ENCODE measurements around the gene DTNA. TPM values are rescaled to one million over a fixed set of nuclear protein-coding genes. Genes with fewer than 3 reads are reported as not detected.
"Not testable (repeated sequence)": the region's sequence is repeated elsewhere in the genome, so short reads cannot be mapped to it uniquely, and the experiment has no call there.

DTNA gene
- total RNA-seq, 2 donors from 2014 or later = not detected

DNA sequence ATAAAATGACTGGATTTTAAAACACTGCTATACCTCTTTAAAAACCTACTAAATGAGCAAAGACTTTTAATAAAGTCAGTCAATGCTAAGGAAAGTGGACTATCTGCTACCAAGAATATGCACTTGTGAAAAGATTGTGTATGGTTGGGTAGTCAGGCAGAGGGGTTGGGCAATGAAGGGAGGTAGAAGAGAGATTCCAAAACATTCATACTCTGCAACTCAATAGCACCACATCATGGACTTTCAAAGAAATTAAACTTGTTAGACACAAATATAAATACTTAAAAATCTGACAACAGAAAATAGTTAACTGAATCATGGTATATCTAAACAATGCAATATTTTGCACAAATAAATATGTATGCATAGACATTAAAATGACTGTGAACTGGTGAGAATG, 191.2 kb downstream of the DTNA start:
- no peak overlapping the region for H3K4me3 Mint-ChIP-seq
- no peak overlapping the region for H3K27ac Mint-ChIP-seq
- no peak for ATAC-seq
- DNase-seq (ENCODE audit: low spot score) = no peak
- no peaks in the 10 kb centered on the region for H3K36me3 Mint-ChIP-seq
- H3K4me1 Mint-ChIP-seq (ENCODE audit: low read depth in 2 of 2) = no peaks in the 10 kb centered on the region
- no peaks in the 10 kb centered on the region for H3K9me3 Mint-ChIP-seq
- peaks cover 0 to 2% of the 10 kb centered on the region in 2 donors for H3K27me3 Mint-ChIP-seq

DNA sequence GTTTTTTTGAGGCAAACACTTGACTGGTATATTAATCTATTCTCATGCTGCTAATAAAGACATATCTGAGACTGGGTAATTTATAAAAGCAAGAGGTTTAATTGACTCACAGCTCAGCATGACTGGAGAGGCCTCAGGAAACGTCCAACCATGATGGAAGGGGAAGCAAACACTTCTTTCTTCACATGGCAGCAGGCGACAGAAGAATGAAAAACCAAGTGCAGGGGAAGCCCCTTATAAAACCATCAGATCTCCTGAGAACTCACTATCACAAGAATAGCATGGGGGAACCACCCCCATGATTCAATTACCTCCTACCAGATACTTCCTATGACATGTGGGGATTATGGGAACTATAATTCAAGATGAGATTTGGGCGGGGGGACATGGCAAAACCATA, 194.9 kb downstream of the DTNA start:
- no peak for DNase-seq (ENCODE audit: low spot score)
- H3K4me3 Mint-ChIP-seq = no peak overlapping the region
- H3K4me1 Mint-ChIP-seq (ENCODE audit: low read depth in 2 of 2) = no peaks in the 10 kb centered on the region
- H3K9me3 Mint-ChIP-seq = peaks cover 9% of the 10 kb centered on the region
- peaks cover 0 to 4% of the 10 kb centered on the region in 2 donors for H3K27me3 Mint-ChIP-seq
- peaks cover 6% of the 10 kb centered on the region for H3K36me3 Mint-ChIP-seq
- H3K27ac Mint-ChIP-seq = no peak overlapping the region
- ATAC-seq = no peak

DNA sequence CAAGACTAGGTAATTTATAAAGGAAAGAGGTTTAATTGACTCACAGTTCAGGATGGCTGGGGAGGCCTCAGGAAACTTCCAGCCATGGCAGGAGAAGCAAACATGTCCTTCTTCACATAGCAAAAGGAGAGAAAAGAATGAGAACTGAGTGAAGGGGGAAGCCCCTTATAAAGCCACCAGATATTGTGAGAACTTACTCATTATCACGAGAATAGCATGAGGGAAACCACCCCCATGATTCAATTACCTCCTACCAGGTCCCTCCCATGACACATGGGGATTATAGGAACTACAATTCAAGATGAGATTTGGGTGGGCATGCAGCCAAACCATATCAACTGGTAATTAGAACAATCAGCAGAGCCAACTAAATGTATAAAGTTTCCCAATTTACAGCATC, 196.9 kb downstream of the DTNA start:
- DNase-seq (ENCODE audit: low spot score); ATAC-seq; H3K36me3 Mint-ChIP-seq; H3K9me3 Mint-ChIP-seq; H3K4me3 Mint-ChIP-seq; H3K27me3 Mint-ChIP-seq; H3K27ac Mint-ChIP-seq; H3K4me1 Mint-ChIP-seq (ENCODE audit: low read depth in 2 of 2): not testable (repeated sequence)

DNA sequence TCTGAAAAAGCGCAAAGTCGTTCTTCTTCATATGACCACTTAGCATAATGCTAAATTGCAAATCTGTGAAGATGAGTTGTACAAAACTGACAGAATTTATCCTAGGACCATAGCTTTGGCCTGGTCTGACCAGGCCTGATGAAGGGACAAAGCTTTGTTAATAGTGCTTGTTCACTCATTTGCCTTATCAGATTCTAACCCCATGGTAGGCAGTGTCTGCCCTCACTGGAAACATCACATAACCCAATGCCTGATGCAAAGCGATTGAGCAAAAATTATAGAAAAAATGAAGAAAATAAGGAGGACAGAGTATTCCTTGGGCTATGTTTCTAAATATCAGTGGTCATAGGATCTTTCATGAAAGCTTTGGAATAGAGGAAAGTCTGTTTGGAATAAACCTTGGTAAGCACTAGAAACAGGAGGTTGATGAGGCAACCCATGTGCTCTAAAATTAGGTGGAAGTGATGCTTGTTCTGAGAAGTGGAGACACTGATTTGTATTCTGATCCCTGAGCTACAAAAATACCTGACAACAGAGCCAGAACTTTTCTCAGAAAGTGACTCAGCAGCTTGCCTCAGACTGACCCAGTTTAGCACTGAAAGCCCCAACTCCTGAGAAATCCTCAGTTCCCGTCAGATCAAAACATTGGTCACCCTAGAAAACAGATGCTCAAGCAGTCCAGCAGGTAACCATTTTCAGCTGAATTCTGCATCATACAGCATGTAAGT, 199.7 kb downstream of the DTNA start:
- H3K4me3 Mint-ChIP-seq = no peak overlapping the region
- ATAC-seq (no peak), DNase-seq (ENCODE audit: low spot score) (no peak)
- H3K36me3 Mint-ChIP-seq = peaks cover 6% of the 10 kb centered on the region
- peaks cover 0 to 4% of the 10 kb centered on the region in 2 donors for H3K27me3 Mint-ChIP-seq
- H3K27ac Mint-ChIP-seq = no peak overlapping the region
- peaks cover 9% of the 10 kb centered on the region for H3K9me3 Mint-ChIP-seq
- no peaks in the 10 kb centered on the region for H3K4me1 Mint-ChIP-seq (ENCODE audit: low read depth in 2 of 2)

DNA sequence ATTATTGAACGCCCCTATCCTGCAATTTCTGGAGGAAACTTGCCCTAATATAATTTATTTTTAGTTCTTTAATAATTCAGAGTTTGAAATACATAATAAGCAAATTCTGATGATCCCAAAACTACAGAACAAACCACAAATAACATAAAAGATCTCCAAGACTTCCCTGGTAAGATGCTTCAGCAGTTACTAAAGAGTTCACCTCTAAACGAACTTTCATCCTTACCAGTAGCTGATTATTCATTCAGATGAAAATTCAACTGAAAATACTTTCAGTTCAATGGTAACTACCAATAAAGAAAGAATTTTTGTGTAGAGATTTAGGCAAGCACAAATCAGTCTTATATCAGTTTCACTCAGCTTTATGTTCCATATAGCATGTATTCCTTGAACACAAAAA, 201.0 kb downstream of the DTNA start:
- ATAC-seq (no peak), DNase-seq (ENCODE audit: low spot score) (no peak)
- H3K36me3 Mint-ChIP-seq = peaks cover 6% of the 10 kb centered on the region
- H3K27me3 Mint-ChIP-seq = peaks cover 0 to 4% of the 10 kb centered on the region in 2 donors
- H3K27ac Mint-ChIP-seq = no peak overlapping the region
- H3K9me3 Mint-ChIP-seq = peaks cover 9% of the 10 kb centered on the region
- no peaks in the 10 kb centered on the region for H3K4me1 Mint-ChIP-seq (ENCODE audit: low read depth in 2 of 2)
- H3K4me3 Mint-ChIP-seq = no peak overlapping the region

DNA sequence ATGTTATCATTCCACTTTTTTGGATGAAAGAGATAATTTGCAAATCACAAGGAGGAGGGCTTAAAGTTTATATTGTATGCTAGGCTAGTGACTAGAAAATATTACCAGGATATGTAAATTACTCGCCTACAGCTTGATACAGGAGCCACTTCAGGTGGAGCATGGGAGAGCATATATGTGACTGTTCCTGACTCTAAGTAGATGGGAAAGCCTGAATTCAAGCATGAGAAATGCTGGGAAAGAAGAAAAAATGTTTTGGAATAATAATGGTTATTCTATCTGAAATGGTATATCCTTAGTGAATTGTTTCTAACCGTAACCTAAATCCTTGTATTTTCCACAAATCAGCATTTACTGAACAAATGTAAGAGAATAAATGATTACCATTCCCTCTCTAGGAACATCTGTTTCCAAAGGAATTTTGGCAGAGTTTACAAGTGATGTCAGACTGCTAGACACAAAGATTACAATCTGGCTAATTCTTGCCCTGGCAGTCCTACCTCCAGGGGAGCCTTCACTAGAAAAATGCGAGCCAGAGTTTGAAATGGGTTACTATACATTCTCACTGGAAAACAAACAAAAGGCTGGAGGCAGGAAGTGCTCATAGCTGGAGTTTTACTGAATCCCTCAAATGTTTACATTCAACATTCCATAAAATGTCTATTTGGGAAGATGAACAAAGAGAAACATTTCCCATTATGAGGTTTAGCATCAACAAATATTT, 201.7 kb downstream of the DTNA start:
- Mint-ChIP-seq H3K27me3 (peaks cover 0 to 4% of the 10 kb centered on the region in 2 donors), H3K27ac (no peak overlapping the region), H3K4me1 (ENCODE audit: low read depth in 2 of 2) (no peaks in the 10 kb centered on the region), H3K36me3 (peaks cover 2% of the 10 kb centered on the region), H3K9me3 (peaks cover 6% of the 10 kb centered on the region), H3K4me3 (no peak overlapping the region)
- ATAC-seq = no peak
- no peak for DNase-seq (ENCODE audit: low spot score)

DNA sequence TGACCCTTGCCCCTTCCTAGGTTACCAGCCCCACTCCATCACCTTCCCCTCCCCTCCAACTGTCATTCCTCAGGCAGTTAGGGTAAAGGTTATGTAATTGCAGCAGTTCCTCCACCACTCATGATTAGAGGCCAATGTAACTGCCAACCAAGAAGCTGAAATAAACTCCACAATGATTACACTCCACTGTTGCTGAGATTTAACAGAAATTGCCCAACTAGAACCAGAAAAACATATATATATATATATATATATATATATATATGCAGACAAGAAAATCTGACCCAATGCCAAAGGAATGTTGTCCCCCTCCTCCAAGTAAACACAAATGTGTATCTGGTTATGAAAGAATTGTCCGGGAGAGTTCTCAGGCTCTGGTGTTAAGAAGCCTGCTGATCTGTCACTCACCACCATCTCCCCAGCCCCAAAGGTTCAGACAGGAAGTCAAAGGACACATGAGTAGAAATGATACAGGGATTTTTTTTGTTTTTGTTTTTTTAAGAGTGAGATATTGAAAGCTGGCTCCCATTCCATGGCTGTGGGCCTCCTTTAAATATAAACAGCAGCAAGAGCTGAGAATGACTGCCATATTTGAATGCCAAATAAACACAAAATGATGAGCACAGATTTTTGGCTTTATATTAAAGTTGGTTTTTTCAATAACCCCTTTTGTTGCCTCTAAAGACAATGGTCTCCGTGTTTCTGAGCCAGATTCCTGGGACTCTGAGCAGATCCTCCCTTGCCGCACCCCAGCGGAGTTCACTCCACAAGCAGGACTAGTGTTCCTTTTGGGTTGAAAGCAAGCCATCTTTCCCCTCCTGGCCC, 204.0 kb downstream of the DTNA start:
- Mint-ChIP-seq H3K27me3 (peaks cover 0 to 4% of the 10 kb centered on the region in 2 donors), H3K36me3 (no peaks in the 10 kb centered on the region), H3K4me3 (no peak overlapping the region), H3K4me1 (ENCODE audit: low read depth in 2 of 2) (no peaks in the 10 kb centered on the region), H3K27ac (no peak overlapping the region), H3K9me3 (no peaks in the 10 kb centered on the region)
- ATAC-seq = no peak
- no peak for DNase-seq (ENCODE audit: low spot score)

DNA sequence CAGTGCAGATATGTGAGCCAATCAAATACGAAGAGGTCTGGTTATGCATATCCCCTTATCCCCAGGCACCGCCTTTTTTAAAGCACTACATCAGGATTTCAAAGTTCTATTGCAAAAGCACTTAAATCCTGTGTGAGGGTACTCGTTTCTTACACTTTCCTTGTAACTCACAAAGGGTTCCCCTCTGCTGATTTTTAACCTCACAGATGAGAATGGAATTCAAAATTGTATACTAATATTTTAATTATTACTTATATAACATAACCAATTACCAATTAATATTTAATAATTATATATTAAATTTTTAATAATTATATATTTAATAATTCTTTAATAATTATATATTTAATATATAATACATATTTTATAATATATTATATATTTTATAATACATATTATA, 204.9 kb downstream of the DTNA start:
- Mint-ChIP-seq H3K27ac (no peak overlapping the region), H3K27me3 (no peaks in the 10 kb centered on the region), H3K36me3 (no peaks in the 10 kb centered on the region), H3K9me3 (no peaks in the 10 kb centered on the region), H3K4me1 (ENCODE audit: low read depth in 2 of 2) (no peaks in the 10 kb centered on the region), H3K4me3 (no peak overlapping the region)
- no peak for ATAC-seq
- no peak for DNase-seq (ENCODE audit: low spot score)

DNA sequence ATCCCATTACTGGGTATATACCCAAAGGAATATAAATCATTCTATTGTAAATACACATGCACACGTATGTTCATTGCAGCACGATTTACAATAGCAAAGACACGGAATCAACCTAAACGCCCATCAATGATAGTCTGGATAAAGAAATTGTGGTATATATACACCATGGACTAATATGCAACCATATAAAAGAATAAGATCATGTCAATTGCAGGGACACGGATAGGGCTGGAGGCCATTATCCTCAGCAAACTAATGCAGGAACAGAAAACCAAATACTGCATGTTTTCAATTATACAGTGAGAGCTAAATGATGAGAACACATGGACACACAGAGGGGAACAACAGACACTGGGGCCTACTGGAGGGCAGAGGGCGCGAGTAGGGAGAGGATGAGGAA, 206.4 kb downstream of the DTNA start:
- not testable (repeated sequence) for H3K36me3 Mint-ChIP-seq; H3K4me1 Mint-ChIP-seq (ENCODE audit: low read depth in 2 of 2); ATAC-seq; H3K9me3 Mint-ChIP-seq; H3K4me3 Mint-ChIP-seq; H3K27me3 Mint-ChIP-seq; H3K27ac Mint-ChIP-seq; DNase-seq (ENCODE audit: low spot score)

DNA sequence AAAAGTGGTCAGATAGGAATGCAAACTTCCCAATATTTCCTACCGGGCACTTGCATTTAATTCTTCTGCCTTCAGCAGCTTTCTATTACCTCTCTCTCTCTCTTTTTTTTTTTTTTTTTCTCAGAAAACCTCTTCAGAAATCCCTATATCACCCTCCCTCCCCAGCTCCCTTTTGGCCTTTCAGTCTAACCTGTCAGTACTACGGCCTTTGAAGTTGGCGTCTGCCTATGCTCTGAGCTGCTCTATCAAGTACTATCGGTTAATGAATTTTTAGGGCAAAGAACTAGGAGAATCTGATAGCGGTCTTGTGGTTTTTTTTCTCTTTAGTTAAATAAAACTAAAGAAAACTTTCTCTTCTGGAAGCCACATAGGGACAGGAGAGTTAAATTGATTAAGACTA, 208.8 kb downstream of the DTNA start:
- Mint-ChIP-seq H3K4me3 (no peak overlapping the region), H3K36me3 (no peaks in the 10 kb centered on the region)

DNA sequence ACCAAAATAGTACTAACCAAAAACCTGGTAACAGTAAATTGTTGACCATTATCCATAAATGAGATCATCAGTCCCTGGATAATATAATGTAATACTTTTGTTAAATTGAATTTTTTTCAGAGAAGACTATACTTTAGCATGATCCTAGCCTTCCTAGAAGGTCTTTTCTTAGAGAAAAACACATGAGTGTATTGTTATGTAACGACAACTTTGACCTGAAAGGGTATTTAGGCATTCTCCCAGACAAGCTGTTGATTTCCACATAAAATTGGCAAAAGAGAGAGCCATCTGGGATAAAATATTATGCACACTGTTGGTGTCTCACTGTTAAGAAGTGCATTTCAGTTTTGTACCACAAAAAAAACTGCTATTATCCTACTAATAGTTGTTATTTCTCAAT, 211.1 kb downstream of the DTNA start:
- DNase-seq (ENCODE audit: low spot score) (no peak), ATAC-seq (no peak)
- Mint-ChIP-seq H3K4me1 (ENCODE audit: low read depth in 2 of 2) (no peaks in the 10 kb centered on the region), H3K4me3 (no peak overlapping the region), H3K27ac (no peak overlapping the region), H3K36me3 (peaks cover 4% of the 10 kb centered on the region), H3K9me3 (no peaks in the 10 kb centered on the region), H3K27me3 (peaks cover 23 to 33% of the 10 kb centered on the region in 2 donors)

More for the DNA sequence above, 208.8 kb downstream of the DTNA start:
- DNase-seq (ENCODE audit: low spot score) (no peak), ATAC-seq (no peak)
- Mint-ChIP-seq H3K27me3 (peaks cover 15 to 18% of the 10 kb centered on the region in 2 donors), H3K27ac (no peak overlapping the region), H3K9me3 (no peaks in the 10 kb centered on the region), H3K4me1 (ENCODE audit: low read depth in 2 of 2) (no peaks in the 10 kb centered on the region)

DNA sequence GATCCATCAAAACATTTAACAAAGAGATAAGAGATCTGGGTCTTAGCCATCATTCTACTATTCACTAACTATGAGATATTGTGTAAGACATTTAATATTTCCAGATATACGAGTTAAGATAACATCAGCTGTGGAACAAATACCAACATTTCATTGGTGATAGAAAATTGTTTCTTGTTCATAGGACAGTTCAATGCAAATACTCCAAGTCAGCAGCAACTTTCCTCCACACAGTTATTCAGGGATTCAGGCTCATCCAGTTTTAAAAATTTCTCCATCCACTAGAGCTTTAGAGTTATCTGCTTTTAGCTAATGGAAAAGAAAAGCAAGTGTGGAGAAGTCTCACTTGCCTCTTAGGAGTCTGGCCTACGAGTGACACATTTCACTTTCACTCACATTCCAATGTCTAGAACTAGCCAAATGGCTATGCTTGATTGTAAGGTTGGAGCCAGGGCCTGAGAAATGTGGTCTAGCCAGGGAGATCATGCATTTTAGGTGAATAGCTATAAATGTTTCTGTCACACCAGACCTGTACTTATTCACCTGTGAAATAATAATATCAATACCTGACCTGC, 211.8 kb downstream of the DTNA start:
- Mint-ChIP-seq H3K27me3 (peaks cover 24 to 37% of the 10 kb centered on the region in 2 donors), H3K27ac (no peak overlapping the region), H3K4me1 (ENCODE audit: low read depth in 2 of 2) (no peaks in the 10 kb centered on the region), H3K36me3 (peaks cover 4% of the 10 kb centered on the region), H3K4me3 (no peak overlapping the region), H3K9me3 (no peaks in the 10 kb centered on the region)
- ATAC-seq (no peak), DNase-seq (ENCODE audit: low spot score) (no peak)

DNA sequence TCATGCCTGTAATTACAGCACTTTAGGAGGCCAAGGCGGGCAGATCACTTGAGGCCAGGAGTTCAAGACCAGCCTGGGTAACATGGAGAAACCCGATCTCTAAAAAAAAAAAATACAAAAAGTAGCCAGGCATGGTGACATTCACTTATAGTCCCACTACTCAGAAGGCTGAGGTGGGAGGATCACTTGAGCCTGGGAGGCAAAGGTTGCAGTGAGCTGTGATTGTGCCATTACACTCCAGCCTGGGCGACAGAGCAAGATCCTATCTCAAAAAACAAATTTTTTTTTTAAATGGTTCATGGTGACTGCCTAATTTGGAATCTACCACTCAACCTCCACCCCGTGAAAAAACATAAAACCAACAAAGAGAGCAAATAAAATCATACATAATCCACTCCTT, 212.5 kb downstream of the DTNA start:
- not testable (repeated sequence) for ATAC-seq; H3K9me3 Mint-ChIP-seq; H3K4me1 Mint-ChIP-seq (ENCODE audit: low read depth in 2 of 2); DNase-seq (ENCODE audit: low spot score); H3K36me3 Mint-ChIP-seq; H3K4me3 Mint-ChIP-seq; H3K27ac Mint-ChIP-seq
- H3K27me3 Mint-ChIP-seq = peaks cover 25 to 43% of the 10 kb centered on the region in 2 donors

All from natural killer cell treated with Interleukin-12 subunit alpha and Interleukin-12 subunit beta and Interleukin-15 and Interleukin-18, amount 100 ng/mL, for 72 hours (primary cell).